Fibroblast of skin of back (primary cell): ENCODE data around the gene MKRN2OS.
A peak's percentile ranks its signal among the peaks of the same experiment; 100 is the strongest.
"Not testable (repeated sequence)": the region's sequence is repeated elsewhere in the genome, so short reads cannot be mapped to it uniquely, and the experiment has no call there.

Experiments
- DNase-seq: peaks from one replicate; pipeline ENCODE4 v3.0.0-alpha.2; 2013

Gene MKRN2OS

DNA sequence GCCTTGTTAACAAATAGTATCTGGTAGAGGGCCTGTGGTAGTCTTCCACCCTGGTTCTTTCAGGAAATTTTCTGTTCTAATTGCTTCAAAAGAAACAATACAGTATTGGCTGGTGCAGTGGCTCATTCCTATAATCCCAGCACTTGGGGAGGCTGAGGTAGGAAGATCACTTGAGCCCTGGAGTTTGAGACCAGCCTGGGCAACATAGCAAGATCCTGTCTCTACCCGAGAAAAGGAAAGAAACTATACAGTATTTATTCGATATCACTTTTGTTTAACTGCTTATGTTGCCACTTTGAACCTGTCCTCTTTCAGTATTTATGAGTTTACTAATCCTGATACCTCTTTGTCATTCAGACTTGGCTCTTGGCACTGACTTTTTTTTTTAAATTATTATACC, 16.1 kb upstream of the MKRN2OS start:
- DNase-seq = no peak

DNA sequence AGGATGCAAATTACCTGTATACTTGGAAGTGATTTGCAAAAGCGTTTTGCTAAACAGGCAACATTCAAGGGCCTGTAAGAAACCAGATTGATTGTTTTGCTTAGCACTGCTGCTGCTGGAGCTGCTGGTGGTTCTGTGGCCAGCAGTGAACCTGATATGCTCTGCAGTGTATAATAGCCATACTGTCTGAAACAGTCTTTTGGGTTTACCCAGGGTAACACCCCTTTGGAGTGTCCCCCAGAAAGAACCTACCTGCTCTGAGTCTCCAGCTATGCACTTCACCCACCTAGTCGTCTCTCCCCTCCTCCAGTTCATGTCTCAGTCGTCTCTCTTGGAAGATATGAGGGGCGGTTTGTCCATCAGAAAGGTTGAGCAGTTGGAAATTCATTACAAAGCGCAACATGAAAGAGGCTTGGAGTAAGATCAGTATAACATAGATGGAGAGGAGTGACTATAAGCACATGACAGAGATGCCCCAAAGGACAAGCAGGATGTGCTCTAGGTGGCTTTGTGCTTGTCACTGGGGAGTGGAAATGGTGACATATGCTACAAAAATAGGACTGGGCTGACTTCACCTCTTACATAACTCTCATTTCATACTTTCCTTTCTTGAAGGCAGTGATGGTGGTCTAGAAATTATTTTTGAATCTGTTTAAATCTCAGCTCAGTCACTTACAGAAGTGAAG, 15.3 kb upstream of the MKRN2OS start:
- DNase-seq = no peak

DNA sequence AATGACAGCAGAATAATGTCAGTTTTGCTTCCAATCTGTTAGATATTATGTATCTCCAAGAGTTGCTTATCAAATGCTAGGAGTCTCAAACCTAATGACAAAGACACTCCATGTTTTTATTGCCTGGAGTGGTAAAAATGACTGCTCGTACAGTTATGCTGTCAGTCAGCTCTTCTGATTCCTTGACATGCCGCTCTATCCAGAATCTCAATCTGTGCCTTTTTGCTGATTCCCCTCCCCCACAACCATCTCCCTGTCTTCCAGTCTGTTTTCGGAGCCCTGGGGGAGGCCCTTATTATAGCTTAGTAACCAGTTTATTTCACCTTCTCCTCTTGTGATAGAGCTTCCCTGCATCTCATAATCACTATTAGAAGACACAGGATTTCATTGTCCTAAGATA, 14.2 kb upstream of the MKRN2OS start:
- DNase-seq = no peak

DNA sequence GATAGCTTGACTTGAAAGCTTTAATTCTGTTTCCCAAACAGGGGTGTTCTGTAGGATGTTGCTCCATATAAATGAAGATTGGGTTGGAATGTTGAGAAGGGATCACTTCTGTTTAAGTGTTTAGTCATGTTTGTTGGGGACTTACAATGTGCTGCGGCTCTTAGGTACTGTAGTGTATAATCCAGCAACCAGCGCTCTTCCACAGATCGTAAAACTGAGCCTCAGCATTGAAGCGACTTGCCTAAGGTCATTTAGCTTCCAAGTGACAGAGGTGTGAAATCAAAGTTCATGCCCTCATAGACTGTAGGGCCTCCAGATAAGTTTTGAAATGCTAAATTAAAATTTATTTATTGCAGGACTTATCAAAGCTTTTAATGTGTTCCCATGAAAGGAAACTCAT, 13.4 kb upstream of the MKRN2OS start:
- no peak for DNase-seq

DNA sequence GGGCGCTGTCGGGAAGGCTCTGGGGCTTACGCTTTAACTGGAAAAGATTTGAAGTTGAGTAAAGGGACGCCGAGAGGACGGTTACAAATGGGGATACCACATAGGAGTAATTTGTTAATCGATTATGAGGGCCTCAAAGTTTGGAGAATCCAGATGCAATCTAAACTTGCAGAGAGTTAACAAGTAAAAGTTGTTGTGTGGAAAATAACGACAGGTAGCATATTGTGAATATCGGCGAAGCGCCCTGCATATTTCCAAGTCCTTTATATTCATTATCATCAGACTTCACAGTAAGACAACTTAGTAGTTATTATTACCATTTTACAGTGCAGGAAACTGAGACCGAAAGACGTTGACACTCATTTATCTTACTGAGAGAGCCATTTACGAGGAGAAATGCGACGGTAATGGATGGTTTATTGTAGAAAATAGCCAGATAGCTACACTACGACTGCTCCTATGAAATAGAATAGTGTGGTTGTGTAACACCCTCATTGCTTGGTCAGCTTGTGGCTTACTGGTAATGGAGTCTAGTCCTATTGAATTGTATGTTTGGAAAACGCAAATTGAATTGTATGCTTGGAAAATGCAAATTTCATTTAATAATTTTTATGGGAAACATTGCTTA, 12.3 kb upstream of the MKRN2OS start:
- DNase-seq = peak; percentile 16

DNA sequence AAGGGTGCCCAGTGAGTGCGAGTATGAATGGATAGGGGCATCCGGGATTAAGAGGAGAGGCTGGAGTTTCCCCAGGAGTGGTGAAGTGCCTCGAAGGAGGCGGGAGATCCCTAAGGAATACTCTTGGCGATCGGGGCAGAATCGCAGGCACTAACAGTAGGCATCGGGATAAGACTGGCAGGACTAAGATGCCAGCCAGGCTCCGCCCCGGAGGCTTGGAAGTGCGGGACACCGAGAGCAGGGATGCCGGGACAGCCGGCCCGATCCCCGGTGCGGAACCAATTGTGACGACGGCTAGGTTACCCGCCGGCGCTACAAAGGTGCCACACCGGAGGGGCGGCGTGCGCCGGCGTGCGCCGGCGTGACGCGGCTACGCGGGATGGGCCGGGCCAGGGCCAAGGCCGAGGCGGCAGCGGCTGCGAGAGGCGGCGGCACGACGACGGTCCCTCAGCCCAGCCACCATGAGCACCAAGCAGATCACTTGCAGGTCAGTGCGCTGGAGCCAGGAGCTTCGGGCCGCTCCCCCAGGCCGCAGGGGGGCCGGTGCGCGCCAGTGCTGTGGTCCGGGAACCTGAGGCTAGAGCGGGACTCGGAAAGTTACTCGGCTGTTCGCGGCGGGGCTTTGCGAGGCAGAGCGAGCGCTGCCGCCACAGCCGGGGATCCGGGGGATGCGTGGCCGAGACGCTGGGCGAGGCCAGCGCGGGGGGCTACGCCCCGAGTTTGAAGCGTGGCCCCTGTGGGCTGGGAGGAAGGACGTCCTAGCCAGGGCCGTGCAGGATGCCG, 11.6 kb upstream of the MKRN2OS start, which contains the start of gene MKRN2:
Gene MKRN2 (plus strand): TSS at position 398 of the 783 bp plus-strand sequence. CDS start 64 bp downstream, at position 462.
- peak; percentile 86 for DNase-seq

DNA sequence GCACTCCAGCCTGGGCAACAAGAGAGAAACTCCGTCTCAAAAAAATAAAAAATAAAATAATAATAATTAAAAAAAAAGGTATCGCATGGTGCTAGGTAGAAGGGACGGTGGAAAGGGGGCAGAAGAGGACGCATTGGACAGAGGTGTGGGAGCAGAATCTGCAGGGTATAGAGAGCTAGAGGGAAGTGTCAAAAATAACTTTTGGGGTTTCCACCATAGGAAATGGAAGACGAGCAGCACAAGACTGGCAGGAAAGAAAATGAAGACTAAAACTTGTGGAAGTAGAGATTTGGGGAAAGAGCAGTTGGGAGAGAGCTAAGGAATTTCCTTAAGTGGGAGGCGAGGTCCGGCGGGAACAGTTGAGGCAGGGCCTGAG, 11.0 kb upstream of the MKRN2OS start:
- DNase-seq = no peak

DNA sequence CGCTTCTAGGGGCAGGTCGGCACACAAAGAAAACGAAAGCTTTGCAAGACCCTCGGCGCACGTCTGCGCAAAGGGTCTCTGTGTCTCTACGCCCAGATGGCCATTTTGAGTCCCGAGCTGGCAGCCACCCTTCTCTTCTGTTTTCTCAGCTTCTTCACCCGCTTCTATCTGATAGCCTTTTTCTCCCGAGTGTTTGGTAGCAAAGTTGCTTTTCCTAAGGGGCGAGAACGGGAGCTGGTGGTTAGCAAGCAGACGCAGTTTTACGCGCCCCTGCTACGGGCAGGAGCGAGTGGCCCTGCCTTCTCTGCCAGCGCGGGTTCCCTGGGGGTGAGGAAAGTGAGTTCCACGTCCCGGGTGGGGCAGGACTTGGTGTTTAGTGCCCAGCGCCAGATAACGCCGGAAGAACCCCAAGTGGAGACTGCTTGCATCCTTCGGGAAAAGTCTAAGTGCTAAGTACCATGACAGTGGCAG, 8.7 kb upstream of the MKRN2OS start:
- peak; percentile 60 for DNase-seq

DNA sequence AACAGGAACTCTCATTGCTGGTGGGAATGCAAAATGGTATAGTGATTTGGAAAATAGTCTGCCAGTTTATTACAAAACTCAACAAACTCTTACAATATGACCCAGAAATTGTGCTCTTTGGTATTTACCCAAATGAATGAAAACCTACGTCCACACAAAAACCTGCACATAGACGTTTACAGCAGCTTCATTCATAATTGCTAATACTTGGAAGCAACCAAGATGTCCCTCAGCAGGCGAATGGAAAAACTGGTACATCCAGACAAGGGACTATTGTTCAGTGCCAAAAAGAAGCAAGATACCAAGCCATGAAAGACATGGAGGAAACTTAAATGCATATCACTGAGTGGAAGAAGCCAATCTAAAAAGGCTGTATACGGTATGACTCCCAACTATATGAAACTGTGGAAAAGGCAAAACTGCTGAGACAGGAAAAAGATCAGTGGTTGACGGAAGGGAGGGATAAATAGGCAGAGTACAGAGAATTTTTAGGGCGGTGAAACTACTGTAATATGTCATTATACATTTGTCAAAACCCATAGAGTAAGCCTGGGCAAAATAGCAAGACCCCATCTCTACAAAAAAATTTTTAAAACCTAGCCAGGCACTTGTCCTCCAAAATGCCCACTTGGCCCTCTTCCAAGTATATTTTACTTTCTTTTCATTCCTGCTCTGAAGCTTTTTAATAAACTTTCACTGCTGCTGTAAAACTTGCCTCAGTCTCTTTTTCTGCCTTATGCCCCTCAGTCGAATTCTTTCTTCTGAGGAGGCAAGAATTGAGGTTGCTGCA, 4.9 kb upstream of the MKRN2OS start:
- DNase-seq = no peak

DNA sequence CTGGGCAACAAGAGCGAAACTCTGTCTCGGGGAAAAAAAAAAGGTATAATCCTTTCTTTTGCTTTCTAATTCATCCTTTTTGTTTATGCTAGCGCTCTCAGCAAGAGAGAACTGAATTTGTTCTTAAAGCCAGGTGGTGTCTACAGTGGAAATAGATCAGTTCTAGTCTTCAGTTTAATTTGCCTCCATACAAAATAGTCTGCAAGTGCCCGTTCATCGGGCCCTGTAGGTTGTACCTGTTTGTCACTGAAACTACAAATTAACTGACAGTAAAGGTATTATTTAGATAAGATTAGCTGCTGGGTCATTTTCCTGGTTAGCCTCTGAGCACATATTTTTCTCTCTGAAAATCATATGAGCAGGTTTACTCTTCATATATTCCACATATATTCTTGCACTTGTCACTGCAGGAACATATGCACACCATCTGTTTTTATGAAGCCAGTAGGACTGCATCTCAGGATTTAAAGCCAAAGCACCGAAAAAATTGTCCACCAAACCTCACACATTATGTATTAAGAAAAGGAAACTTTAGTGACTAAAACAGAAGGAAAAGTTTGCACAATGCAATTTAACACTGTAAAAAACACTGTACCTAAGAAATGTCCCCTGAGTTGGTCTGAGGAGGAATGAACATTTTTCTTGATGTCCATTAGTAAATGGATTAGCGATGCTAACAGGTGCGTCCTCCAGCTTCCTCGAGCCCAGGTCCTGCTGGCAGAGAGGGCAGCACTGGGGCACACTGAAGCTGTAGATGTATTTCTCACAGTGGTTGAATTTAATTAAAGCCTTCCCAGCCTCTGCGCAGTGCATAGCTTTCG, 437 bp downstream of the MKRN2OS start:
- no peak for DNase-seq

DNA sequence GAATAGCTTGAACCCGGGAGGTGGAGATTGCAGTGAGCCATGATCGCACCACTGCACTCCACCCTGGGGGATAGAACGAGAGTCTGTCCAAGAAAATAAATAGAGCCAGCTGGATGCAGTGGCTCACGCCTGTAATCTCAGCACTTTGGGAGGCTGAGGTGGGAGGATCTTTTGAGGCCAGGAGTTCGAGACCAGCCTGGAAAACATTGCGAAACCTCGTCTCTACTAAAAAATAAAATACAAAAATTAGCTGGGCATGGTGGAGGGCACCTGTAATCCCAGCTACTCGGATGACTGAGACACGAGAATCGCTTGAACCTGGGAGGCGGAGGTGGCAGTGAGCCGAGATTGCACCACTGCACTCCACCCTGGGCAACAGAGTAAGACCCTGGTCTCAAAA, 1.8 kb downstream of the MKRN2OS start:
- DNase-seq = not testable (repeated sequence)

DNA sequence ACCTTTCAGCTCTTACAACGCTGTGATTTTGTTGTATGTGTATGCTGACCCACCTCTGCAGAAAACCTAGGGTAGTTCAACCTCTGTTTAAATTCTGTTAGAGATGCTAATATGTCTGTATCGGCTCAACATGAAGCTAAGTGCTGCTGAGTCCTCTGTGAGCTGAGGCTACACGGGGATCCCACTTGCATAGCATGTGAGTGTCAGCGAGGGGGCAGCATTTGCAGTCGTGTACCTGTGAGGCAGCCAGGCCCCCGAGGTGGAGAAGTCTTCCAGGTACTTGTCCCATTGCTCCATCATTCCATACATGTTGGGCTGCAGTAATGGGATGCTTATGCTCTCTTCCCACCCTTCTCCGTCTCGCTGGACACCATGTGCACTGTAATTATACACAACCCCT, 3.7 kb downstream of the MKRN2OS start:
- DNase-seq = no peak

DNA sequence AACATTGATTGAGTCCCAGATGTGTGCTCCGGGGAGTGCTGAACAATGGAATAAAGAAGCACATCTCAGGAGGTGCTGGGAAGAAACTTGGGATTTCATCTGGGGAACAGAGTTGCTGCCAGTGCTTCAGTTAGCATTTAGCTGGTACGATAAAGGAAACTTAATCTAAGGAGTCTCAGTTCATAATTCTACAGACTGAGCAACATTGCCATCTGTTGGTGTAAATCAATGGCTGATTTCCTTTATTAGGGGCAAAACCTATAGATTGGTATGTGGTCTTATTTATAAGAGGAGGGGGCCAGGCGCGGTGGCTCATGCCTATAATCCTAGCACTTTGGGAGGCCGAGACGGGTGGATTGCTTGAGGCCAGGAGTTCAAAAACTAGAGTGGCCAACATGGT, 8.9 kb downstream of the MKRN2OS start:
- DNase-seq = peak; percentile 9

DNA sequence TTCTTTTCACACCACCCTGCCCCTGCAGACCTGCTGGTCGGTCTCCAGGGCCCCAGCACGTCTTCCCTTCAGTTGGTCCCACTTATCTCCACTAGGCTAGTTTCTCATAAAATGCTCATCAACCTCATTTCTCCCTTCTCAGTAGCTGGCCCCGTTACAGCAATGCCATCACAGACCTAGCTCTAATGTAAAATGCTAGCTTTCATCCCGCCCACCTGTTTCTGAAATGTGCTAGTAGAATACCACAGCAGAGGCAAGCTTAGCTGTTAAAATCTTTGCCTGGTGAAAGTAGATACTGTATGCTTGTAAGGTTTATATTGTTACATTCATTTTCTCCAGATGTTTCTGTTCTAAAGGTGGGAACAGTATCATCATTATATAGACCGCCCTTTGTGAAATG, 13.1 kb downstream of the MKRN2OS start:
- no peak for DNase-seq

DNA sequence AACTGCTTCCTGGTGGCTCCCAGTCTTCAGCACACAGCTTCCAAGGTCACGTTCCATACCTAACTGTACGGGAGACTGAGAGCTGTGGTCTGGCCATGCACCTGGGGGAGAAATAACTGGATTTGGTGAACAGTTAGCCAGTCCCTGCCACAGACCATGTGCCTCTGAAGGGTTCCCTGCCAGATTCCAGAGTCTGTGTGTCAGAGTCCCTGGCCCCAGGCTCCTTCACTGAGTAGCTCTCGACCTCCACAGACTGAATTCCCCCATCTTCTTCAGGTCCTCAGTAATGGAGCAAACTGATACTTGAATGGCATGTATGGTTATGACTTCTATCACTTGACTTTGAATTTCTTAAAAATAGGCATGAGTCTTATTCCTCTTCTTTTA, 17.5 kb downstream of the MKRN2OS start:
- peak; percentile 1 for DNase-seq

DNA sequence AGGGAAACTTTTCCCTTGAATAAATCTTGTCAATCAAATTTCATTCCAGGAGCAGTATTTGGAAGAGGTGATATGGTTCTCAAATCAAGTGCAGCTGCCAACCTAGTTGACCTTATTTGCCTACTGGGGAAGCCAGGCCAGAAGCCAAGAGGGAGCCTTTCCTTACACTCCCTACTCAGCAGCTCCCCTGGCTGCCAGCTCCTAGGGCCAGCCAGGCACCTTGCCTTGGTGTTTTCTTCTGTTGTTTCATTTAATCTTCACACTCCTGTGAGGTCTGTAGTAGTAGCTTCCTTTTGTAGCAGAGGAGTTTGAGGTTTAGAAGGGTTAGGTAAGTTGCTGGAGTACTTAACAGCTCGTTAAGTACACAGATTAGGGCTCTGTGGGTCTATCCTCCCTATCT, 22.6 kb downstream of the MKRN2OS start:
- DNase-seq = no peak

DNA sequence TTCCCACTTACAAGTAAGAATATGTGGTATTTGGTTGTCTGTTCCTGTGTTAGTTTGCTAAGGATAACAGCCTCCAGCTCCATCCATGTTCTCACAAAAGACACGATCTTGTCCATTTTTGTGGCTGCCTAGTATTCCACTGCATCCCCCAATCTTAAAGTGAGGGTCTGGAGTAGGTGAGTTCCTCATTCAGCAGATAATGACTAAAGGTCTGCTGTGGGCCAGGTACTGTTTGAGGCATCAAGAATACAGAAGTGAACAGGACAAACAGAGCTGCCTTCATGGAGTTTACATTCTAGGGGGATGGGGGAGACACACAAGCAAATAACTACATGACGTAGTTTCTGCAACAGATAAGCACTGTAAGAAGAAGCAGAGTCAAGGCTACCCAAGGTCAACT, 24.3 kb downstream of the MKRN2OS start:
- DNase-seq = no peak

DNA sequence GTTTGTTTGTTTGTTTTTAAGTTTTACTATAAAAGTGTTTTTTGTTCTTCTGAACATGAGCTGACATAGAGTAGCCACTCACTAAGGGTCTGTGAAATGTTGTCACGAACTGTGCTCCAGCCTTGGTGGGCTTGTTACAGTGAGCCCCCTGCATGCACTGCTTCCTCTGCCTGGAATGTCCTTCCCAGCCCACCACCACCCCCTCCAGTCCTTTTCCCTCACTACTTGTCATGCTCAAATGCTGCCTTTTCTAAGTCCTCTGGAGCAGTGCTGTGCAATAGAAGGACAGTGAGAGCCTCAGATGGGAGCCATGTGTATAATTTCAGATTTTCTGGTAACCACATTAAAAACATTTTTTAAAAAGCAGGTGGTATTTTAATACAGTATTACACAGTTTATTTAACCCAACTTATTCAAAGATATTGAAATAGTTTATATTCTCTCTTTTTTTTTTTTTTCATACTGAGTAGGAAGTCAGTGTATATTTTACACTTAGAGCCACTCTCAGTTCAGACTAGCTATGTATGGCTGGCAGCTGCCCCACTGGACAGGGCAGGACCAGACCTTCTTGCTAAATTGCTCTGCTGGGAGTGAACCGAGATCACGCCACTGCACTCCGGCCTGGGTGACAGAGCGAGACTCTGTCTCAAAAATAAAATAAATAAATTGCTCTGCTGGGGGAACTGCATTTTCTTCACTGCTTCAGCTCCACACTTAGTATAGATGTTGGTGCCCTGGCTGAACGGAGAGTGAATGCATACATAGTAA, 26.9 kb downstream of the MKRN2OS start:
- DNase-seq = no peak

DNA sequence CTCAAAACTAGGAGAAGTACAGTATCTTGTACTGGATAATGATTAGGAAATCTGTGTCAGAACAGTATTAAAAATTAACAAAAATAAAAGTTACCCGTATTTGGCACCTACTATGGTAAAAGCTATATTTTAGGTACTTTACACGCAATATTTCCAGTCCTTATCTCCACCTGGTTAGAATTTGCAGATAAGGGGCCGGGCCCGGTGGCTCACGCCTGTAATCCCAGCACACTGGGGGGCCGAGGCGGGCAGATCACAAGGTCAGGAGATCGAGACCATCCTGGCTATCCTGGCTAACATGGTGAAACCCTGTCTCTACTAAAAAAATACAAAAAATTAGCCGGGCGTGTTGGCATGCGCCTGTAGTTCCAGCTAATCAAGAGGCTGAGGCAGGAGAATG, 28.4 kb downstream of the MKRN2OS start:
- DNase-seq = no peak

DNA sequence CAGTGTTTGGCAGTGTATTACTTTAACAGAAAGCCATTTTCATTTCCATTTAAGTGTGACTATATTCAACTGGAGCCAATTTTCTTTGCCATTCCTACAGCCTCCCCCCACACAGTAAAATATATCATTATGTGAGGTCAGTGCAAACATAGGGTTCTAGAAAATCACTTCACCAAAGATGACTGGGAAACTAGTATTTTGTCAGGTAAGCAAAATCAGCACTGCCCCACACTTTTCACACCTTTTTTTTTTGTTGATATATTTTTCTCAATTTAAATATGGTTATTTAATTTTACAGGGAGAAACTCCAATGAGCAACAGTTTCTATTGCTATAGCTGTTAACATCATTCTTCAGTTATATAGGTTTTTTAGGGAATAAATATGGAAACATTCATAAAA, 29.7 kb downstream of the MKRN2OS start:
- DNase-seq = no peak
